Measurements from ENCODE around the gene POM121C.
"Not testable (repeated sequence)": the region's sequence is repeated elsewhere in the genome, so short reads cannot be mapped to it uniquely, and the experiment has no call there.

- TF ChIP-seq, protein P1, sequence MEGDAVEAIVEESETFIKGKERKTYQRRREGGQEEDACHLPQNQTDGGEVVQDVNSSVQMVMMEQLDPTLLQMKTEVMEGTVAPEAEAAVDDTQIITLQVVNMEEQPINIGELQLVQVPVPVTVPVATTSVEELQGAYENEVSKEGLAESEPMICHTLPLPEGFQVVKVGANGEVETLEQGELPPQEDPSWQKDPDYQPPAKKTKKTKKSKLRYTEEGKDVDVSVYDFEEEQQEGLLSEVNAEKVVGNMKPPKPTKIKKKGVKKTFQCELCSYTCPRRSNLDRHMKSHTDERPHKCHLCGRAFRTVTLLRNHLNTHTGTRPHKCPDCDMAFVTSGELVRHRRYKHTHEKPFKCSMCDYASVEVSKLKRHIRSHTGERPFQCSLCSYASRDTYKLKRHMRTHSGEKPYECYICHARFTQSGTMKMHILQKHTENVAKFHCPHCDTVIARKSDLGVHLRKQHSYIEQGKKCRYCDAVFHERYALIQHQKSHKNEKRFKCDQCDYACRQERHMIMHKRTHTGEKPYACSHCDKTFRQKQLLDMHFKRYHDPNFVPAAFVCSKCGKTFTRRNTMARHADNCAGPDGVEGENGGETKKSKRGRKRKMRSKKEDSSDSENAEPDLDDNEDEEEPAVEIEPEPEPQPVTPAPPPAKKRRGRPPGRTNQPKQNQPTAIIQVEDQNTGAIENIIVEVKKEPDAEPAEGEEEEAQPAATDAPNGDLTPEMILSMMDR (IDR thresholded peaks at IDR 0.05) = not testable (repeated sequence)
- not testable (repeated sequence) for TF ChIP-seq POLR2A (IDR thresholded peaks at IDR 0.05)
These were observed 87.1 kb downstream of the POM121C start for GRCh38 chr7:75398771-75399700.

Measured in body of pancreas (tissue), 4 donors.